Measurements from ENCODE around the gene CEP112.

- no peak for TF ChIP-seq CTCF (conservative IDR thresholded peaks at IDR 0.05; ENCODE audit: low read depth, low read length)
- TF ChIP-seq RFX5 (IDR thresholded peaks at IDR 0.05; ENCODE audit: low read depth, low read length): no peak
Measured at GRCh38 chr17:65750166-65750565, 441.8 kb downstream of the CEP112 start.

Measured in IMR-90 (cell line).